ENCODE measurements around the gene PPA1. TPM values are rescaled to one million over a fixed set of nuclear protein-coding genes. Genes with fewer than 3 reads are reported as not detected.

The PPA1 gene
- total RNA-seq, 1 donor from 2014 or later: 350 TPM

GRCh38 chr10:70212277-70212676, 21.0 kb downstream of the PPA1 start:
- DNase-seq (ENCODE audit: low read depth) (no peak), FAIRE-seq (no peak)
- TF ChIP-seq, protein P1, sequence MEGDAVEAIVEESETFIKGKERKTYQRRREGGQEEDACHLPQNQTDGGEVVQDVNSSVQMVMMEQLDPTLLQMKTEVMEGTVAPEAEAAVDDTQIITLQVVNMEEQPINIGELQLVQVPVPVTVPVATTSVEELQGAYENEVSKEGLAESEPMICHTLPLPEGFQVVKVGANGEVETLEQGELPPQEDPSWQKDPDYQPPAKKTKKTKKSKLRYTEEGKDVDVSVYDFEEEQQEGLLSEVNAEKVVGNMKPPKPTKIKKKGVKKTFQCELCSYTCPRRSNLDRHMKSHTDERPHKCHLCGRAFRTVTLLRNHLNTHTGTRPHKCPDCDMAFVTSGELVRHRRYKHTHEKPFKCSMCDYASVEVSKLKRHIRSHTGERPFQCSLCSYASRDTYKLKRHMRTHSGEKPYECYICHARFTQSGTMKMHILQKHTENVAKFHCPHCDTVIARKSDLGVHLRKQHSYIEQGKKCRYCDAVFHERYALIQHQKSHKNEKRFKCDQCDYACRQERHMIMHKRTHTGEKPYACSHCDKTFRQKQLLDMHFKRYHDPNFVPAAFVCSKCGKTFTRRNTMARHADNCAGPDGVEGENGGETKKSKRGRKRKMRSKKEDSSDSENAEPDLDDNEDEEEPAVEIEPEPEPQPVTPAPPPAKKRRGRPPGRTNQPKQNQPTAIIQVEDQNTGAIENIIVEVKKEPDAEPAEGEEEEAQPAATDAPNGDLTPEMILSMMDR (IDR thresholded peaks at IDR 0.05; ENCODE audit: insufficient read depth, low read length, severe bottlenecking): no peak
- H3K27me3 ChIP-seq (ENCODE audit: control insufficient read depth, insufficient read depth, low read length): no peaks in the 10 kb centered on the region
- peaks cover 17% of the 10 kb centered on the region for H3K36me3 ChIP-seq (ENCODE audit: control insufficient read depth, insufficient read depth, low read length)
- H3K4me3 ChIP-seq (ENCODE audit: low read depth, low read length): no peak overlapping the region

DNA sequence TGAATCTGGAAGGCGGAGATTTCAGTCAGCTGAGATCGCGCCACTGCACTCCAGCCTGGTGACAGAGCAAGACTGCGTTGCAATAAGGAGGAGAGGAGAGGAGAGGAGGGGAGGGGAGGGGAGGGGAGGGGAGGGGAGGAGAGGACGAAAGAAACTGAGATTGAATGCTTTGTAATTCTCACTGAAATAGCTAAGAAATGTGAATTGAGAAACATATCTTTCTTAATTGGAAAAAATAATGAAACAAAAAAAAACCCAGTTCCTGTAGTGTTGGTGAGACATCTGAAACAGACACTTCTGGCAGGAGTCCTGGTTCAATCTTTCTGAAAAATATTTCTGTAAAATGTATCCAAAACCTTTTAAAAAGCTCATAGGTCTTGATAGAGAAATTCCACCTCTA, 26.5 kb downstream of the PPA1 start:
- Histone ChIP-seq H3K4me3 (ENCODE audit: low read depth, low read length) (no peak overlapping the region), H3K36me3 (ENCODE audit: control insufficient read depth, insufficient read depth, low read length) (peaks cover 21% of the 10 kb centered on the region), H3K27me3 (ENCODE audit: control insufficient read depth, insufficient read depth, low read length) (no peaks in the 10 kb centered on the region)
- no peak for DNase-seq (ENCODE audit: low read depth)
- FAIRE-seq: no peak
- TF ChIP-seq, protein P1 (IDR thresholded peaks at IDR 0.05; ENCODE audit: insufficient read depth, low read length, severe bottlenecking): no peak

GRCh38 chr10:70201105-70201504, 32.1 kb downstream of the PPA1 start:
- TF ChIP-seq, protein P1 (IDR thresholded peaks at IDR 0.05; ENCODE audit: insufficient read depth, low read length, severe bottlenecking): no peak
- FAIRE-seq: no peak
- H3K27me3 ChIP-seq (ENCODE audit: control insufficient read depth, insufficient read depth, low read length): no peaks in the 10 kb centered on the region

GRCh38 chr10:70198696-70199466, 34.3 kb downstream of the PPA1 start:
- no peak for DNase-seq (ENCODE audit: low read depth)
- TF ChIP-seq, protein P1 (IDR thresholded peaks at IDR 0.05; ENCODE audit: insufficient read depth, low read length, severe bottlenecking): no peak
- Histone ChIP-seq H3K4me3 (ENCODE audit: low read depth, low read length) (no peak overlapping the region), H3K36me3 (ENCODE audit: control insufficient read depth, insufficient read depth, low read length) (peaks cover 7% of the 10 kb centered on the region), H3K27me3 (ENCODE audit: control insufficient read depth, insufficient read depth, low read length) (no peaks in the 10 kb centered on the region)
- no peak for FAIRE-seq

More at GRCh38 chr10:70201105-70201504, 32.1 kb downstream of the PPA1 start:
- Histone ChIP-seq H3K36me3 (ENCODE audit: control insufficient read depth, insufficient read depth, low read length) (peaks cover 11% of the 10 kb centered on the region), H3K4me3 (ENCODE audit: low read depth, low read length) (no peak overlapping the region)
- DNase-seq (ENCODE audit: low read depth): no peak

- Histone ChIP-seq H3K27me3 (ENCODE audit: control insufficient read depth, insufficient read depth, low read length) (no peaks in the 10 kb centered on the region), H3K36me3 (ENCODE audit: control insufficient read depth, insufficient read depth, low read length) (peaks cover 2% of the 10 kb centered on the region), H3K4me3 (ENCODE audit: low read depth, low read length) (no peak overlapping the region)
- TF ChIP-seq, protein P1 (IDR thresholded peaks at IDR 0.05; ENCODE audit: insufficient read depth, low read length, severe bottlenecking): no peak
- DNase-seq (ENCODE audit: low read depth): no peak
- FAIRE-seq: no peak
Measured at GRCh38 chr10:70197235-70197945, 35.8 kb downstream of the PPA1 start.
